H1 (cell line): ENCODE measurements around the gene IMPDH1. TPM values are rescaled to one million over a fixed set of nuclear protein-coding genes. Genes with fewer than 3 reads are reported as not detected.

Experiments
- CTCF ChIA-PET: fragments of 300-600 bp; sonication (Branson Sonifier 250); formaldehyde crosslinking; loops from one replicate; lab custom pipeline; 2021; ENCODE audit not compliant: partially characterized antibody; lab: Charles Lee
- POLR2A ChIA-PET: fragments of 300-600 bp; sonication (Branson Sonifier 250); formaldehyde crosslinking; loops from one replicate; lab custom pipeline; 2021; ENCODE audit warnings: inconsistent platforms; ENCODE audit not compliant: partially characterized antibody; lab: Charles Lee
- DNase-seq, 2 experiments: peaks; one replicate each; pipeline versions ENCODE4 v3.0.0 to v3.0.0-alpha.2; 2010 to 2022; ENCODE audit warnings: low spot score in 2 of 2, low read depth in 1 of 2, mixed read lengths in 1 of 2
- FAIRE-seq: peaks from 2 replicates; lab custom pipeline; 2011; peaks lifted over from hg19 to GRCh38; lab: Jason Lieb, UNC
- H2AFZ ChIP-seq: 2 replicates; pipeline ENCODE4 v1.8.1; 2012; ENCODE audit warnings: low read length, inconsistent platforms
- H2AK5ac ChIP-seq: 2 replicates; pipeline ENCODE4 v1.6.1; 2013; ENCODE audit warnings: low read depth, low read length
- H2BK120ac ChIP-seq: replicated peaks from 2 replicates; pipeline ENCODE3; 2013; ENCODE audit warnings: low read depth, low read length, inconsistent platforms
- H2BK12ac ChIP-seq: 2 replicates; pipeline ENCODE4 v1.6.1; 2013; ENCODE audit warnings: low read depth, low read length
- H2BK15ac ChIP-seq: 2 replicates; pipeline ENCODE4 v1.6.1; 2013; ENCODE audit warnings: low read length
- H2BK20ac ChIP-seq: 2 replicates; pipeline ENCODE4 v1.6.1; 2013; ENCODE audit warnings: low read length
- H2BK5ac ChIP-seq: 2 replicates; pipeline ENCODE4 v1.6.1; 2013; ENCODE audit warnings: low read depth, low read length
- H3K14ac ChIP-seq: 2 replicates; pipeline ENCODE4 v1.6.1; 2013; ENCODE audit warnings: inconsistent platforms; ENCODE audit not compliant: insufficient read length
- H3K18ac ChIP-seq: 2 replicates; pipeline ENCODE4 v1.6.1; 2013; ENCODE audit warnings: low read length; ENCODE audit errors: extremely low read depth
- H3K23ac ChIP-seq: 2 replicates; pipeline ENCODE4 v1.6.1; 2013; ENCODE audit warnings: inconsistent platforms; ENCODE audit not compliant: insufficient read length
- H3K23me2 ChIP-seq: 2 replicates; pipeline ENCODE4 v1.6.1; 2013; ENCODE audit warnings: low read depth, low read length
- H3K27ac ChIP-seq: 2 replicates; pipeline ENCODE4 v1.6.1; 2011; ENCODE audit warnings: low read depth, low read length, inconsistent platforms
- H3K27me3 ChIP-seq, 4 experiments: replicated peaks in 1 of 4; 1 replicate in 1 of 4; 2 replicates in 3 of 4; pipeline versions ENCODE4 v1.6.1 to v1.8.1; 2011 to 2013; ENCODE audit warnings: low read length in 3 of 4, mild to moderate bottlenecking in 3 of 4, inconsistent platforms in 2 of 4, mixed read lengths in 2 of 4, moderate library complexity in 1 of 4; ENCODE audit not compliant: control insufficient read depth in 3 of 4, insufficient read depth in 3 of 4; ENCODE audit errors: extremely low read depth in 1 of 4
- H3K36me3 ChIP-seq, 4 experiments: 2 replicates each; pipeline versions ENCODE4 v1.6.1 to v1.8.1; 2011 to 2013; ENCODE audit warnings: mild to moderate bottlenecking in 4 of 4, low read length in 3 of 4, moderate library complexity in 2 of 4, control low read depth in 1 of 4, inconsistent platforms in 1 of 4; ENCODE audit not compliant: insufficient read depth in 4 of 4, control insufficient read depth in 2 of 4
- H3K4ac ChIP-seq: replicated peaks from 2 replicates; pipeline ENCODE3; 2013; ENCODE audit warnings: low read length, low read depth, mixed read lengths, inconsistent platforms; ENCODE audit not compliant: insufficient read length
- H3K4me1 ChIP-seq, 4 experiments: replicated peaks in 1 of 4; 1 replicate in 1 of 4; 2 replicates in 3 of 4; pipeline versions ENCODE4 v1.6.1 to v1.8.1; 2011 to 2013; ENCODE audit warnings: low read length in 3 of 4, inconsistent platforms in 2 of 4, mixed read lengths in 1 of 4; ENCODE audit not compliant: insufficient read depth in 4 of 4, control insufficient read depth in 3 of 4
- H3K4me2 ChIP-seq, 2 experiments: 2 replicates each; pipeline versions ENCODE4 v1.6.1 to v1.8.1; 2011 to 2013; ENCODE audit warnings: low read depth in 2 of 2, low read length in 2 of 2, control low read depth in 1 of 2, inconsistent platforms in 1 of 2, mild to moderate bottlenecking in 1 of 2; ENCODE audit not compliant: insufficient read depth in 1 of 2
- H3K4me3 ChIP-seq, 4 experiments: fragments of 200-600, 300-600 bp in 1 of 4; sonication (generic), shearing (Covaris generic), sonication (Bioruptor Twin) in 1 of 4; 2 replicates each; pipeline versions ENCODE4 v1.5.1 to v1.8.1; 2011 to 2016; ENCODE audit warnings: low read length in 4 of 4, low read depth in 3 of 4, control low read depth in 2 of 4, inconsistent platforms in 2 of 4, mild to moderate bottlenecking in 2 of 4, mixed read lengths in 1 of 4, moderate library complexity in 1 of 4; ENCODE audit not compliant: insufficient read depth in 2 of 4; ENCODE audit errors: extremely low read depth in 1 of 4
- H3K56ac ChIP-seq: replicated peaks from 2 replicates; pipeline ENCODE3; 2013; ENCODE audit warnings: low read depth, mild to moderate bottlenecking, mixed read lengths, low read length, inconsistent platforms; ENCODE audit not compliant: insufficient read length
- H3K79me1 ChIP-seq: 2 replicates; pipeline ENCODE4 v1.6.1; 2013; ENCODE audit warnings: low read depth, low read length, control low read depth
- H3K79me2 ChIP-seq, 2 experiments: 2 replicates each; pipeline versions ENCODE4 v1.6.1 to v1.8.1; 2012 to 2013; ENCODE audit warnings: low read length in 2 of 2, mild to moderate bottlenecking in 2 of 2, inconsistent platforms in 1 of 2; ENCODE audit not compliant: insufficient read depth in 2 of 2, control insufficient read depth in 1 of 2
- H3K9ac ChIP-seq, 4 experiments: replicated peaks in 1 of 4; 1 replicate in 1 of 4; 2 replicates in 3 of 4; pipeline versions ENCODE4 v1.6.1 to v1.8.1; 2011 to 2013; ENCODE audit warnings: low read depth in 3 of 4, low read length in 3 of 4, control low read depth in 2 of 4, mild to moderate bottlenecking in 2 of 4, moderate library complexity in 2 of 4, inconsistent platforms in 1 of 4; ENCODE audit errors: extremely low read depth in 1 of 4
- H3K9me3 ChIP-seq, 2 experiments: 2 replicates each; pipeline versions ENCODE4 v1.6.1 to v1.8.1; 2012 to 2013; ENCODE audit warnings: mild to moderate bottlenecking in 2 of 2, moderate library complexity in 2 of 2, control low read depth in 1 of 2, inconsistent platforms in 1 of 2, low read depth in 1 of 2, low read length in 1 of 2, mixed read lengths in 1 of 2; ENCODE audit not compliant: insufficient read depth in 2 of 2
- H4K20me1 ChIP-seq, 2 experiments: replicated peaks in 1 of 2; 2 replicates each; pipeline versions ENCODE3 to v1.8.1; 2011 to 2013; ENCODE audit warnings: inconsistent platforms in 2 of 2, low read length in 2 of 2, mild to moderate bottlenecking in 1 of 2; ENCODE audit not compliant: insufficient read depth in 2 of 2, control insufficient read depth in 1 of 2
- H4K5ac ChIP-seq: 2 replicates; pipeline ENCODE4 v1.6.1; 2013; ENCODE audit warnings: low read length, low read depth, mixed read lengths, inconsistent platforms; ENCODE audit not compliant: insufficient read length
- H4K8ac ChIP-seq: 2 replicates; pipeline ENCODE4 v1.8.0; 2013; ENCODE audit warnings: mild to moderate bottlenecking, moderate library complexity, low read length, inconsistent platforms; ENCODE audit not compliant: insufficient read depth; ENCODE audit errors: extremely low read depth
- H4K91ac ChIP-seq: replicated peaks from 2 replicates; pipeline ENCODE3; 2013; ENCODE audit warnings: low read length, mixed read lengths, inconsistent platforms; ENCODE audit not compliant: insufficient read length
- TAF7 ChIP-seq: optimal IDR thresholded peaks from 2 replicates; pipeline ENCODE3; 2011; ENCODE audit warnings: low read depth, mild to moderate bottlenecking, inconsistent platforms, low read length, moderate library complexity, borderline replicate concordance
- WGBS, 2 experiments: shearing (Covaris generic) in 1 of 2; methylation state at CpG; one replicate each; pipeline versions ENCODE4 v1.1.6 to v1.1.7; 2013 to 2015; ENCODE audit warnings: low lambda C conversion rate in 2 of 2, mixed read lengths in 2 of 2, inconsistent platforms in 1 of 2, low coverage in 1 of 2, missing lambda C conversion rate in 1 of 2; ENCODE audit not compliant: insufficient replicate concordance in 2 of 2, insufficient coverage in 1 of 2, insufficient read length in 1 of 2; ENCODE audit errors: extremely low coverage in 1 of 2, missing lambda C conversion rate in 1 of 2; 5-methylcytosine and 5-hydroxymethylcytosine counted together
- polyA plus RNA-seq, 7 experiments: library from polyadenylated mRNA; depleted of rRNA in 3 of 7; stranded (reverse) in 5 of 7; unstranded in 2 of 7; fragments of >200 nt in 5 of 7; fragments of 200-250 nt in 2 of 7; gene quantifications; 1 replicate in 5 of 7; 2 replicates in 1 of 7; 4 replicates in 1 of 7; pipeline versions ENCODE4 v1.2.1 to v1.2.3, GENCODE V29; 2011 to 2013; ENCODE audit warnings: missing spikeins in 2 of 7, mixed read lengths in 2 of 7
- total RNA-seq: library from RNA; stranded (reverse); fragmentation: NEBNext Ultra II Directional; extraction: Animal tissue kit (Norgen Biotek cat#: 25700); gene quantifications from 2 replicates; pipeline ENCODE4 v1.2.1, GENCODE V29; 2021

IMPDH1 gene
- total and polyA plus RNA-seq, 2 of the 8 experiments (the other 6 are each of a cell fraction or from before 2014, with no cell fraction given), result 45.8 TPM

- no peak overlapping the region for H4K8ac ChIP-seq
- ChIA-PET POLR2A (interaction anchor here (1.9 kb wide), 1 partner anchor 16 kb away, joined by 7 read pairs; the partner anchor contains the start of gene RBM28), CTCF (interaction anchor here (0.7 to 11.5 kb wide), 6 partner anchors 9 to 65 kb away, joined by 3 to 274 read pairs (median 6); no protein-coding TSS in a partner anchor)
- H3K27ac ChIP-seq, result no peak overlapping the region
- H3K4me3 ChIP-seq, result no peak overlapping the region
- no peaks in the 10 kb centered on the region for H3K79me2 ChIP-seq
- DNase-seq (no peak), FAIRE-seq (no peak)
- no peak overlapping the region for H2BK5ac ChIP-seq
- H2BK15ac ChIP-seq, result 0 out of 2 replicates have a peak overlapping the region, but pooled peaks have one; percentile 46
- H3K18ac ChIP-seq, result no peak overlapping the region
- TF ChIP-seq TAF7, result no peak
- no peak overlapping the region for H2BK120ac ChIP-seq
- no peak overlapping the region for H4K91ac ChIP-seq
- peaks cover 8% of the 10 kb centered on the region; the same call in 1 of the 2 replicates for H3K23me2 ChIP-seq
- H3K23ac ChIP-seq, result no peak overlapping the region
- no peak overlapping the region for H2BK12ac ChIP-seq
- no peak overlapping the region for H4K5ac ChIP-seq
- H3K27me3 ChIP-seq, result peaks cover 26 to 68% (median 51%) of the 10 kb centered on the region in 4 experiments
- no peak overlapping the region for H3K14ac ChIP-seq
- H3K4me1 ChIP-seq, result peaks cover 0 to 14% (median 7%) of the 10 kb centered on the region in 4 experiments; a peak in 5 of 7 replicates
- H2AK5ac ChIP-seq, result no peak overlapping the region
- H3K79me1 ChIP-seq, result no peaks in the 10 kb centered on the region
- no peak overlapping the region for H3K56ac ChIP-seq
- H2AFZ ChIP-seq, result no peak overlapping the region
- 91% methylated on average over 12 of the region's 12 CpGs; no CpG with 5 or more reads in 1 of the 2 experiments for WGBS, 2 experiments
- H3K4ac ChIP-seq, result no peak overlapping the region
- no peak overlapping the region for H3K9ac ChIP-seq
- no peaks in the 10 kb centered on the region for H3K9me3 ChIP-seq
- no peak overlapping the region; a peak in 1 of 4 replicates for H3K4me2 ChIP-seq
- no peaks in the 10 kb centered on the region for H4K20me1 ChIP-seq
- H3K36me3 ChIP-seq, result peaks cover 0 to 9% (median 0%) of the 10 kb centered on the region in 4 experiments; a peak in 1 of 8 replicates
- no peak overlapping the region for H2BK20ac ChIP-seq
These were observed 50.4 kb downstream of the IMPDH1 start for GRCh38 chr7:128359336-128359735.
